Esophagus muscularis mucosa (tissue), 3 donors: Measurements from ENCODE around the gene PET117.

Experiments used
- POLR2A ChIP-seq: fragments of 450-650 bp; IDR thresholded peaks from one replicate; pipeline ENCODE4 v1.6.1; 2017; ENCODE audit warnings: antibody characterized with exemption, moderate library complexity, mild to moderate bottlenecking, low read depth
- POLR2AphosphoS5 ChIP-seq, 2 donors: sonication (generic); formaldehyde crosslinking; IDR thresholded peaks; one replicate each; pipeline ENCODE4 v1.6.1; 2017; ENCODE audit warnings: antibody characterized with exemption in 2 of 2
- TF ChIP-seq, protein P1 (sequence below), 3 experiments: fragments of 200-600 bp in 2 of 3; fragments of 450-650 bp in 1 of 3; sonication (generic) in 2 of 3; IDR thresholded peaks; one replicate each; pipeline ENCODE4 v1.5.1; 2017 to 2019; ENCODE audit warnings: antibody characterized with exemption in 3 of 3, mild to moderate bottlenecking in 2 of 3, moderate library complexity in 1 of 3

DNA sequence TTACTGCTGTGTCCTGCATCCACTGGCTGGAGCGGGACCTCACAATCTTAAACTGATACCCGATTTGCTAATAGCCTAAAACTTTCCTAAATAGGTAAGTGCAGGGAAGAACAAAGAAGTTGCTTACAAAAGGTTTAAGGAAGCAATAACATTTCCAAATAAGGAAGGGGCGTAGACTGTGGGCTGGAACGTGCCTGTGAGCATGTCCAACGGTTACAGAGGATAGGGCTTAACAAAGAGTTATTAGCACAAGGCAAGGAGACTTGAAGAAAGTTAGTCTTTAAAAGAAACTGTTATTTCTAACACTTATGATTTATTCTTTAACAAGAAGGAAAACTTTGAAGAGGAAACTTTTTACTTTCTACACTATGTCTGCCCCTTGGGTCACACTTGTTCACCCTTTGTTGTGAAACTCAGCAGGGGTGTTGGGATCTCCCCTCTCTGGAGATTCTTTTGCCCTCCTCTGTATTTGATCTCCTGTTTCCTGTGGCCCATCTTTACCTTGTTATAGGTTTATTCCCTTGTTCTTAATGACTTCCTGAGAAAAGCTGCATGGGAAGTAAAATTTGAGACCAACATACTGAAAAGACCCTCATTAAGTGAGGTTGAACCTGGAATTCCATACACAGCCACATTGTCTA, 28.7 kb downstream of the PET117 start:
- TF ChIP-seq, protein P1, sequence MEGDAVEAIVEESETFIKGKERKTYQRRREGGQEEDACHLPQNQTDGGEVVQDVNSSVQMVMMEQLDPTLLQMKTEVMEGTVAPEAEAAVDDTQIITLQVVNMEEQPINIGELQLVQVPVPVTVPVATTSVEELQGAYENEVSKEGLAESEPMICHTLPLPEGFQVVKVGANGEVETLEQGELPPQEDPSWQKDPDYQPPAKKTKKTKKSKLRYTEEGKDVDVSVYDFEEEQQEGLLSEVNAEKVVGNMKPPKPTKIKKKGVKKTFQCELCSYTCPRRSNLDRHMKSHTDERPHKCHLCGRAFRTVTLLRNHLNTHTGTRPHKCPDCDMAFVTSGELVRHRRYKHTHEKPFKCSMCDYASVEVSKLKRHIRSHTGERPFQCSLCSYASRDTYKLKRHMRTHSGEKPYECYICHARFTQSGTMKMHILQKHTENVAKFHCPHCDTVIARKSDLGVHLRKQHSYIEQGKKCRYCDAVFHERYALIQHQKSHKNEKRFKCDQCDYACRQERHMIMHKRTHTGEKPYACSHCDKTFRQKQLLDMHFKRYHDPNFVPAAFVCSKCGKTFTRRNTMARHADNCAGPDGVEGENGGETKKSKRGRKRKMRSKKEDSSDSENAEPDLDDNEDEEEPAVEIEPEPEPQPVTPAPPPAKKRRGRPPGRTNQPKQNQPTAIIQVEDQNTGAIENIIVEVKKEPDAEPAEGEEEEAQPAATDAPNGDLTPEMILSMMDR (IDR thresholded peaks at IDR 0.05): no peak
- TF ChIP-seq POLR2A: no peak
- TF ChIP-seq POLR2AphosphoS5 (IDR thresholded peaks at IDR 0.05): no peak
